Measurements from ENCODE around the gene FAM3C. TPM values are rescaled to one million over a fixed set of nuclear protein-coding genes. Genes with fewer than 3 reads are reported as not detected.
A peak's percentile ranks its signal among the peaks of the same experiment; 100 is the strongest.

The FAM3C gene
- total RNA-seq, 1 experiment from 2014 or later = 56.7 TPM

GRCh38 chr7:121351682-121352081, 44.4 kb downstream of the FAM3C start:
- in situ Hi-C loops (cut with HindIII; ENCODE audit: low pct_unique_long_range_greater_than_20kb, low sequenced_read_pairs) = no loop called here
- no peak for DNase-seq (ENCODE audit: low read depth, low spot score)

GRCh38 chr7:121344497-121344896, 51.6 kb downstream of the FAM3C start:
- in situ Hi-C loops (cut with HindIII; ENCODE audit: low pct_unique_long_range_greater_than_20kb, low sequenced_read_pairs) = no loop called here

GRCh38 chr7:121344093-121344492, 52.0 kb downstream of the FAM3C start:
- DNase-seq (ENCODE audit: low read depth, low spot score) = no peak
- in situ Hi-C loops (cut with HindIII; ENCODE audit: low pct_unique_long_range_greater_than_20kb, low sequenced_read_pairs) = no loop called here

More at GRCh38 chr7:121344497-121344896, 51.6 kb downstream of the FAM3C start:
- DNase-seq (ENCODE audit: low read depth, low spot score) = no peak

- in situ Hi-C loops (cut with HindIII; ENCODE audit: low pct_unique_long_range_greater_than_20kb, low sequenced_read_pairs) = no loop called here
- DNase-seq (ENCODE audit: low read depth, low spot score) = no peak
Observed at GRCh38 chr7:121343302-121343701, 52.8 kb downstream of the FAM3C start.

- no peak for DNase-seq (ENCODE audit: low read depth, low spot score)
- in situ Hi-C loops (cut with HindIII; ENCODE audit: low pct_unique_long_range_greater_than_20kb, low sequenced_read_pairs) = no loop called here
Observed at GRCh38 chr7:121342631-121343030, 53.5 kb downstream of the FAM3C start.

GRCh38 chr7:121341933-121342332, 54.2 kb downstream of the FAM3C start:
- in situ Hi-C loops (cut with HindIII; ENCODE audit: low pct_unique_long_range_greater_than_20kb, low sequenced_read_pairs) = no loop called here
- no peak for DNase-seq (ENCODE audit: low read depth, low spot score)

- DNase-seq (ENCODE audit: low read depth, low spot score) = no peak
- in situ Hi-C loops (cut with HindIII; ENCODE audit: low pct_unique_long_range_greater_than_20kb, low sequenced_read_pairs) = no loop called here
Observed at GRCh38 chr7:121339082-121339481, 57.0 kb downstream of the FAM3C start.

GRCh38 chr7:121337398-121337797, 58.7 kb downstream of the FAM3C start:
- peak; percentile 71 for DNase-seq (ENCODE audit: low read depth, low spot score)
- in situ Hi-C loops (cut with HindIII; ENCODE audit: low pct_unique_long_range_greater_than_20kb, low sequenced_read_pairs) = no loop called here

- in situ Hi-C loops (cut with HindIII; ENCODE audit: low pct_unique_long_range_greater_than_20kb, low sequenced_read_pairs) = no loop called here
Observed at GRCh38 chr7:121336579-121336978, 59.5 kb downstream of the FAM3C start.

GRCh38 chr7:121334875-121335648, 61.0 kb downstream of the FAM3C start:
- in situ Hi-C loops (cut with HindIII; ENCODE audit: low pct_unique_long_range_greater_than_20kb, low sequenced_read_pairs) = no loop called here
- DNase-seq (ENCODE audit: low read depth, low spot score) = no peak

More at GRCh38 chr7:121336579-121336978, 59.5 kb downstream of the FAM3C start:
- DNase-seq (ENCODE audit: low read depth, low spot score) = no peak

- no peak for DNase-seq (ENCODE audit: low read depth, low spot score)
- in situ Hi-C loops (cut with HindIII; ENCODE audit: low pct_unique_long_range_greater_than_20kb, low sequenced_read_pairs) = no loop called here
Observed at GRCh38 chr7:121334376-121334775, 61.7 kb downstream of the FAM3C start.

- in situ Hi-C loops (cut with HindIII; ENCODE audit: low pct_unique_long_range_greater_than_20kb, low sequenced_read_pairs) = no loop called here
- no peak for DNase-seq (ENCODE audit: low read depth, low spot score)
Observed at GRCh38 chr7:121331574-121331973, 64.5 kb downstream of the FAM3C start.

- no peak for DNase-seq (ENCODE audit: low read depth, low spot score)
- in situ Hi-C loops (cut with HindIII; ENCODE audit: low pct_unique_long_range_greater_than_20kb, low sequenced_read_pairs) = no loop called here
Observed at GRCh38 chr7:121331048-121331447, 65.1 kb downstream of the FAM3C start.

GRCh38 chr7:121330053-121330833, 65.9 kb downstream of the FAM3C start:
- no peak for DNase-seq (ENCODE audit: low read depth, low spot score)
- in situ Hi-C loops (cut with HindIII; ENCODE audit: low pct_unique_long_range_greater_than_20kb, low sequenced_read_pairs) = no loop called here

- in situ Hi-C loops (cut with HindIII; ENCODE audit: low pct_unique_long_range_greater_than_20kb, low sequenced_read_pairs) = no loop called here
- DNase-seq (ENCODE audit: low read depth, low spot score) = no peak
Observed at GRCh38 chr7:121329191-121330052, 66.7 kb downstream of the FAM3C start.

- in situ Hi-C loops (cut with HindIII; ENCODE audit: low pct_unique_long_range_greater_than_20kb, low sequenced_read_pairs) = no loop called here
- no peak for DNase-seq (ENCODE audit: low read depth, low spot score)
Observed at GRCh38 chr7:121328508-121329190, 67.5 kb downstream of the FAM3C start, which contains the start of gene WNT16. TSS of gene WNT16 (plus strand) at chr7:121329000. CDS start at chr7:121329293, 293 bp downstream.

GRCh38 chr7:121327671-121328070, 68.4 kb downstream of the FAM3C start:
- in situ Hi-C loops (cut with HindIII; ENCODE audit: low pct_unique_long_range_greater_than_20kb, low sequenced_read_pairs) = no loop called here
- DNase-seq (ENCODE audit: low read depth, low spot score) = no peak
